Measurements from ENCODE around the gene IFITM10.
"Not testable (repeated sequence)": the region's sequence is repeated elsewhere in the genome, so short reads cannot be mapped to it uniquely, and the experiment has no call there.

Gene IFITM10

DNA sequence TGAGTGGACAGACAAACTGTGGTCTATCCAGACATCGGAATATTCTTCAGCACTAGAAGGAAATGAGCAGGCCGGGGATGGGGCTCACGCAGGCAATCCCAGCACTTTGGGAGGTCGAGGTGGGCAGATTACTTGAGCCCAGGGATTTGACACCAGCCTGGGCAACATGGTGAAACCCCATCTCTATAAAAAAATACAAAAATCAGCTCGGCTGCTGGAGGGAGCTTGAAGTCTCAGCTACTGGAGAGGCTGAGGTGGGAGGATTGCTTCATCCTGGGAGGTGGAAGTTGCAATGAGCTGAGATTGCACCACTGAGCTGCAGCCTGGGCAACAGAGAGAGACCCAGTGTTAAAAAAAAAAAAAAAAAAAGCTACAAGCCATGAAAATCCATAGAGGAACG lies 21.3 kb upstream of the IFITM10 start:
- H3K27me3 Mint-ChIP-seq (ENCODE audit: low read depth): peaks cover 3% of the 10 kb centered on the region
- no peak overlapping the region for H3K4me3 Mint-ChIP-seq
- H3K4me1 Mint-ChIP-seq (ENCODE audit: low read depth): peaks cover 31% of the 10 kb centered on the region
- H3K36me3 Mint-ChIP-seq (ENCODE audit: low read depth): no peaks in the 10 kb centered on the region
- H3K9me3 Mint-ChIP-seq: no peaks in the 10 kb centered on the region
- H3K27ac Mint-ChIP-seq: peak overlapping the region; percentile 83

DNA sequence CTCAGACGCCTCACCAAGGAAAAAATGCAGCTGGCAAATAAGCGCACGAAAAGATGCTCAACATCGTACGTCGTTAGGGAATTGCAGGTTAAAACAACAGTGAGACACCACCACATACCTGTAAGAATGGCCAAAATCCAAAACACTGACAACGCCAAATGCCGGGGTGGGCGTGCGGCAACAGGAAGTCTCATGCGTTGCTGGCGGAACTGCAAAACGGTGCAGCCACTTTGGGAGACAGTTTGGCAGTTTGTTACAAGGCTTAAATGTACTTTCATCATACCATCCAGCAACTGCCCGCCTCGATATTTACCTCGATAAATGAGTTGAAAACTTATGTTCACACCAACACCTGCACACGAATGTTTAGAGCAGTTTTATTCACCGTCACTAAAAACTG lies 20.9 kb upstream of the IFITM10 start:
- no peaks in the 10 kb centered on the region for H3K9me3 Mint-ChIP-seq
- H3K27me3 Mint-ChIP-seq (ENCODE audit: low read depth): peaks cover 3% of the 10 kb centered on the region
- H3K36me3 Mint-ChIP-seq (ENCODE audit: low read depth): no peaks in the 10 kb centered on the region
- no peak overlapping the region for H3K27ac Mint-ChIP-seq
- peaks cover 31% of the 10 kb centered on the region for H3K4me1 Mint-ChIP-seq (ENCODE audit: low read depth)
- H3K4me3 Mint-ChIP-seq: no peak overlapping the region

- Mint-ChIP-seq H3K36me3 (ENCODE audit: low read depth) (no peaks in the 10 kb centered on the region), H3K4me3 (no peak overlapping the region), H3K9me3 (no peaks in the 10 kb centered on the region), H3K27me3 (ENCODE audit: low read depth) (peaks cover 3% of the 10 kb centered on the region), H3K4me1 (ENCODE audit: low read depth) (peaks cover 31% of the 10 kb centered on the region), H3K27ac (peak overlapping the region; percentile 3)
Observed at GRCh38 chr11:1770528-1770927, 20.1 kb upstream of the IFITM10 start.

DNA sequence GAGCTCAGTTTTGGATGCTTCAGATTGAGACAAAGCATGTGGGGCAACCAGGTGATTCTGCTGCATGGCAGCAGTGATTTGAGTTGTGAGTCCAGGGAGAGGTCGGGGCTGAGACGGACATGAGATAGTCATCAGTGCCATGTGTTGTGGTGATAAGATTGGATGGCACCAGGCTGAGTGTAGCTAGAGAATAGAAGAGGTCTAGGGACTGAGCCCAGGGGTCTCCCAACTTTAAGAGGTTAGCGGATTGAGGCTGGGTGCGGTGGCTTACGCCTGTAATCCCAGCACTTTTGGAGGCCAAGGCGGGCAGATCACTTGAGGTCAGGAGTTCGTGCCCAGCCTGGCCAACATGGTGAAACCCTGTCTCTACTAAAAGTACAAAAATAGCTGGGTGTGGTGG lies 19.7 kb upstream of the IFITM10 start:
- Mint-ChIP-seq H3K4me1 (ENCODE audit: low read depth) (peaks cover 31% of the 10 kb centered on the region), H3K27me3 (ENCODE audit: low read depth) (peaks cover 3% of the 10 kb centered on the region), H3K4me3 (no peak overlapping the region), H3K27ac (no peak overlapping the region), H3K36me3 (ENCODE audit: low read depth) (no peaks in the 10 kb centered on the region), H3K9me3 (no peaks in the 10 kb centered on the region)

- H3K27ac Mint-ChIP-seq; H3K27me3 Mint-ChIP-seq (ENCODE audit: low read depth); H3K4me3 Mint-ChIP-seq; H3K36me3 Mint-ChIP-seq (ENCODE audit: low read depth); H3K9me3 Mint-ChIP-seq: not testable (repeated sequence)
- H3K4me1 Mint-ChIP-seq (ENCODE audit: low read depth): peaks cover 31% of the 10 kb centered on the region
Observed at GRCh38 chr11:1769304-1769936, 19.0 kb upstream of the IFITM10 start.

DNA sequence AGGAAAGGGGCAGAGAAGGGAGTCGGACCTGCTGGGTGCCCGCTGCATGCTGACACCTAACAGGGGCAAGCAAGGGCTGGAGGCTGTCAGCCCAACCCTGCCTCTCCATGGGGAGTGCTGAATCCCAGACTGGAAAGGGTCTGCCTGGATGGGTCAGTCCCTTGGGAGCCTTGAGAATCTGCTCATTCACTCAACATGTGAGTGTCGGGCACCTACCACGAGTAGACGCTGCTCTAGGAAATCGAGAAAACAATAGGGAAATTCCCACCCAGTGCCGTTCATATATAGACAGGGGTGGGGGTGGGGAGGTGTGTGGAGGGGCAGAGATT lies 17.7 kb upstream of the IFITM10 start:
- no peak overlapping the region for H3K27ac Mint-ChIP-seq
- no peak overlapping the region for H3K4me3 Mint-ChIP-seq
- no peaks in the 10 kb centered on the region for H3K27me3 Mint-ChIP-seq (ENCODE audit: low read depth)
- H3K9me3 Mint-ChIP-seq: no peaks in the 10 kb centered on the region
- peaks cover 27% of the 10 kb centered on the region for H3K4me1 Mint-ChIP-seq (ENCODE audit: low read depth)
- H3K36me3 Mint-ChIP-seq (ENCODE audit: low read depth): no peaks in the 10 kb centered on the region

DNA sequence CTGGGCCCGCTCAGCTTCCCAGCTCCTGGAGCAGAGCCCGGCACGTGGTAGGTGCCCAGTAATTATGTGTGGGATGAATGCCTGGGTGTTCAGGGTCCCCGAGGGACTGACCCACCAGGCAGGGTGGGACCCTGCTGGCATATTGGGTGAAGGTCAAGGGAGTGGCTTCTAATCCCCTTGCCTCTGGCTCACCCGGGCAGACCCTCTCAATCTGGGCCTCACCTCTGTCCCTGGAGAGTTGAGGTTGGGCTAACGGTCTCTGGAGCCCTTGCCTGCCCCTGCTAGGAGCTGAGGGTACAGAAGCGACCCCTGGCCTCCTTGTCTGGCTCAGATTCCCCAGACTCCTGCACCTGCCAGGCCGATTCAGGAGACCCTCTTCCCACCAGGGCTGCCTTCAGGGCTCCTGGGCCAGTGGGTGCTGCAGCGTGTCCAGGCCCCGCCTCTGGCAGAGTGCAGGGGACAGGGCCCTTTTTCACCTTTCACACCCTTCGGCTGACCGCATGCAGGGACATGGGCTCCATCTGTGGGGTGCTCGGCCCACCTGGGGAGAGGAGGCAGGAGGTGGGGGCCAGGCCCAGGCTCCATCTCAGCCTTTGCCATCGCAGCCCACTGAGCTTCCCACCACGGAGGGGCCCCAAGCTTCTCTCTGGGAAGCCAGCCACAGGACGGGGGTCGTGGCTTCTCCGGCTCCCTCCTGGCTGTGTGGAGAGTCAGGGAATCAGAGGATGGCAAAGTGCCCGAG lies 17.2 kb upstream of the IFITM10 start:
- H3K36me3 Mint-ChIP-seq (ENCODE audit: low read depth): no peaks in the 10 kb centered on the region
- no peaks in the 10 kb centered on the region for H3K9me3 Mint-ChIP-seq
- no peak overlapping the region for H3K4me3 Mint-ChIP-seq
- peaks cover 26% of the 10 kb centered on the region for H3K4me1 Mint-ChIP-seq (ENCODE audit: low read depth)
- no peaks in the 10 kb centered on the region for H3K27me3 Mint-ChIP-seq (ENCODE audit: low read depth)
- no peak overlapping the region for H3K27ac Mint-ChIP-seq

GRCh38 chr11:1766719-1767398 lies 16.5 kb upstream of the IFITM10 start:
- no peak overlapping the region for H3K27ac Mint-ChIP-seq
- no peaks in the 10 kb centered on the region for H3K27me3 Mint-ChIP-seq (ENCODE audit: low read depth)
- H3K36me3 Mint-ChIP-seq (ENCODE audit: low read depth): peaks cover 2% of the 10 kb centered on the region
- H3K4me1 Mint-ChIP-seq (ENCODE audit: low read depth): peaks cover 22% of the 10 kb centered on the region
- H3K9me3 Mint-ChIP-seq: no peaks in the 10 kb centered on the region
- H3K4me3 Mint-ChIP-seq: no peak overlapping the region

DNA sequence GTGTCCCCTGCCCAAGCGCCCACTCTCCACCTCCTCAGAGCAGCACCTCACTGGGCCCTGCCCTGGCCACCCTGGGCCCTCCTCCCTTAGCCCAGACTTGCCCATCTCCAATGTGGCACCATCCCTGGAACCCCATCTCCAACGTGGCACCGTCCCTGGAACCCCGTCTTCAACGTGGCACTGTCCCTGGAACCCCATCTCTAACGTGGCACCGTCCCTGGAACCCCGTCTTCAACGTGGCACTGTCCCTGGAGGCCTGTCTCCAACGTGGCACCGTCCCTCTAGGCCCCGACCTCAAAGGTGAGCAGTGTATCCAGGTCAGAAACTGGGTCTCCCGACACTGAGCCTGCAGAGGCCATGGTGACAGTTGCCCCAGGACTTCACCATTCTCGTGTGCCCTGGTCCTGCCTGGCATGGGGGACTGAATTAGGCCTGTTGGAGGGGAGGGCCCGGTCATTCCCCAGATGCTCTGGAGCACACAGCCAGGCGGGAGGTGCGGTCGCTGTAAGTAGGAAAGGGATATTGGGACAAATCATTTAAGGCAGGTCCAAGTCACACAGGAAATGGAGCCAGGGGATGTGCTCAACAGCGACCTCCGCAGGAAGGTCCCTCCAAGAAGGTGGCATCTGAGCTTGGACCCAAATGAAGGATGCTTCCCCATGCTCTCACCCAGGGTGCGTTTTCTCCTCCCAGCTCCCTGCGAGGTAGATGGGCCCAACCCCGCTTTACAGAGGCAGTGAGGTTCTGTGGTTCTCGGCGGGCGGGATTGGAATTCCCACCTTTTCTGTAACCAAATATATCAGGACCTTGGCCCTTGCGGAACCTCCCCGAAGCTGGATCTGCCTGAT lies 15.7 kb upstream of the IFITM10 start:
- H3K4me1 Mint-ChIP-seq (ENCODE audit: low read depth): peaks cover 19% of the 10 kb centered on the region
- peaks cover 2% of the 10 kb centered on the region for H3K36me3 Mint-ChIP-seq (ENCODE audit: low read depth)
- H3K27ac Mint-ChIP-seq: no peak overlapping the region
- H3K27me3 Mint-ChIP-seq (ENCODE audit: low read depth): no peaks in the 10 kb centered on the region
- no peaks in the 10 kb centered on the region for H3K9me3 Mint-ChIP-seq
- H3K4me3 Mint-ChIP-seq: no peak overlapping the region

DNA sequence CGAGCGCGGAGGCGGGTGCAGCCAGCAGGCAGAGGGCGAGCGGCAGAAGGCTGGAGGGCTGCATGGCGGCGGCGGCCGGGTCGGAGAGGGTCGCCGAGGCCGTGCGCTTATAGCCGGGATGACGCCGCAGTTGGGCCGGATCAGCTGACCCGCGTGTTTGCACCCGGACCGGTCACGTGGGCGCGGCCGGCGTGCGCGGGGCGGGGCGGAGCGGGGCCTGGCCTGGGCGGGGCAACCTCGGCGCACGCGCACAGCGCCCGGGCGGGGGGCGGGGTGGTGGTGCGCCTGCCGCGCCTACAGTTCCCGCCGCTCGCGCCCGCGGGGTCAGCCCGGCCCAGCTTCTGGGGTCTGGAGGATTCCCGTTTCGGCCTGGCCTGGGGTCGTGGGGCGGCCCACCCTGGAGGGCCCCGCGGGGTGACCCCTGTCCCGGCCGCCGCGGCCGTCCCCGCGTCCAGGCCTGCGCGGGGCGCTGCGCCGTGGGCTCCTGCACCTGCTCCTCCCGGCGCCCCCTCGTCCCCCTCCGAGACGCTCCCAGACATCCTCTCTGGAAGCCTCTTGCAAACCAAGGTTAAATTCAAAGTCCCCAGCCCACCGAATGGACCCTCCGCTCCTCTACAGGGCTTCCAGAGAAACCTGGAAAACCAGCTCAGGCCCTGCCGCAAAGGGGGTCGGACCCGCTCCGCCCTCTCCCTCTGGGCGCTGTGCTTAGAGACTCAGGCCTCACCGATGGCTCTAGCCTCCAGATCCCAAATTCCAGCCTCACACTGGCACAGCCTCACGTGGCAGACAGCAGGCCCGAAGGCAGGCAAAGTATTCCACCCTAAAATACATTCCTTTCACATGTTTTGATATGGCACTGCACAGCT lies 13.6 kb upstream of the IFITM10 start, which contains the start of gene CTSD:
Gene CTSD, minus strand, starts transcription at position 132 of the 866 bp plus-strand sequence. Its CDS starts 68 bp downstream, at position 64.
- Mint-ChIP-seq H3K27ac (peak within 1 kb of the TSS; percentile 80), H3K36me3 (ENCODE audit: low read depth) (peaks cover 2% of the 10 kb centered on the region), H3K4me3 (peak within 1 kb of the TSS; percentile 88), H3K9me3 (no peaks in the 10 kb centered on the region), H3K4me1 (ENCODE audit: low read depth) (peaks cover 14% of the 10 kb centered on the region), H3K27me3 (ENCODE audit: low read depth) (no peaks in the 10 kb centered on the region)

DNA sequence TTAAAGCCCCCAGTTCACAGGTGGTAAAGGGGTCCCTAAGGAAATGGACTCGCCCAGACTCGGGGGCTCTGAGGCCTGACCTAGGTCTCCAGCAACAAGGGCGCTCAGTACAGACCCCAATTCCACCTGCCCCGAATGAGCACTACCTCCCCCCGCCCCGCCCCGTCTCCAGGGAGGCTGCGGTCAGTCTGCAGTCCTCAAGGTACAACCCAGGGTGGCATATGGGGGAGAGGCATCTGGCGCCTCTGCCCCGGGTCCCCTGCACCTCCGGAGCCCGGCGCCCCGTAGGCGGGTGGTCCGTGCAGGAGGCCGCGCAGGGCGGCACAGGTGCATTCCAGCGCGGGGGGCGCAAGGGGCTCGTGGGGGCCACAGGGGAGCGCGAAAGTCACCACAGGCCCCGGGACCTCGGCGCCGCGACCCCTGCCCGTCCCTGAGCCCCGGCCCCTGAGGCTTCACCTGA lies 13.0 kb upstream of the IFITM10 start:
- Mint-ChIP-seq H3K27me3 (ENCODE audit: low read depth) (no peaks in the 10 kb centered on the region), H3K4me1 (ENCODE audit: low read depth) (peaks cover 19% of the 10 kb centered on the region), H3K27ac (no peak overlapping the region), H3K36me3 (ENCODE audit: low read depth) (peaks cover 6% of the 10 kb centered on the region), H3K4me3 (peak overlapping the region; percentile 73), H3K9me3 (no peaks in the 10 kb centered on the region)

GRCh38 chr11:1762537-1763302 lies 12.3 kb upstream of the IFITM10 start:
- Mint-ChIP-seq H3K36me3 (ENCODE audit: low read depth) (peaks cover 7% of the 10 kb centered on the region), H3K4me1 (ENCODE audit: low read depth) (peaks cover 19% of the 10 kb centered on the region), H3K27ac (peak overlapping the region; percentile 55), H3K9me3 (no peaks in the 10 kb centered on the region), H3K27me3 (ENCODE audit: low read depth) (no peaks in the 10 kb centered on the region), H3K4me3 (peak overlapping the region; percentile 73)

All from T-helper 1 cell treated with Interleukin-12 subunit alpha and Interleukin-12 subunit beta and Interleukin-4 antibody, amounts not matched to agents 30 μg/mL and 1 μg/mL, for 36 hours (primary cell).